Osteocyte (in vitro differentiated cells): Measurements from ENCODE around the gene FARS2. TPM values are rescaled to one million over a fixed set of nuclear protein-coding genes. Genes with fewer than 3 reads are reported as not detected.

Experiments used
- DNase-seq: peaks from one replicate; pipeline ENCODE4 v3.0.0; 2021; ENCODE audit warnings: mixed read lengths; ENCODE audit not compliant: unreplicated experiment; ENCODE audit errors: extremely low spot score
- H3K27ac Mint-ChIP-seq: one replicate; pipeline ENCODE4 v1.8.0; 2021; ENCODE audit warnings: mild to moderate bottlenecking, mixed read lengths; ENCODE audit not compliant: unreplicated experiment
- H3K27me3 Mint-ChIP-seq: one replicate; pipeline ENCODE4 v1.8.0; 2021; ENCODE audit warnings: mixed read lengths; ENCODE audit not compliant: unreplicated experiment
- H3K36me3 Mint-ChIP-seq: one replicate; pipeline ENCODE4 v1.8.0; 2021; ENCODE audit warnings: mixed read lengths; ENCODE audit not compliant: unreplicated experiment
- H3K4me1 Mint-ChIP-seq: one replicate; pipeline ENCODE4 v1.8.0; 2021; ENCODE audit warnings: mixed read lengths; ENCODE audit not compliant: unreplicated experiment
- H3K4me3 Mint-ChIP-seq: one replicate; pipeline ENCODE4 v1.8.0; 2021; ENCODE audit warnings: mild to moderate bottlenecking, moderate library complexity, mixed read lengths; ENCODE audit not compliant: unreplicated experiment
- H3K9me3 Mint-ChIP-seq: one replicate; pipeline ENCODE4 v1.8.0; 2021; ENCODE audit warnings: mixed read lengths; ENCODE audit not compliant: unreplicated experiment
- total RNA-seq: library from RNA; stranded (reverse); gene quantifications from 2 replicates; pipeline ENCODE4 v1.2.1, GENCODE V29; 2021
- TF ChIP-seq, protein P1 (sequence below): fragments of 200-600 bp; sonication (generic); IDR thresholded peaks from 2 replicates; pipeline ENCODE4 v1.5.0; 2021; ENCODE audit warnings: antibody characterized with exemption, mild to moderate bottlenecking, moderate library complexity

Gene FARS2
- total RNA-seq, 1 donor from 2014 or later: 17.4 TPM

GRCh38 chr6:5287966-5288297, 26.6 kb downstream of the FARS2 start:
- no peak overlapping the region for H3K4me3 Mint-ChIP-seq

GRCh38 chr6:5290097-5290496, 28.8 kb downstream of the FARS2 start:
- H3K36me3 Mint-ChIP-seq: no peaks in the 10 kb centered on the region
- H3K4me3 Mint-ChIP-seq: no peak overlapping the region
- no peaks in the 10 kb centered on the region for H3K9me3 Mint-ChIP-seq
- no peak for DNase-seq
- peaks cover 19% of the 10 kb centered on the region for H3K4me1 Mint-ChIP-seq
- TF ChIP-seq, protein P1, sequence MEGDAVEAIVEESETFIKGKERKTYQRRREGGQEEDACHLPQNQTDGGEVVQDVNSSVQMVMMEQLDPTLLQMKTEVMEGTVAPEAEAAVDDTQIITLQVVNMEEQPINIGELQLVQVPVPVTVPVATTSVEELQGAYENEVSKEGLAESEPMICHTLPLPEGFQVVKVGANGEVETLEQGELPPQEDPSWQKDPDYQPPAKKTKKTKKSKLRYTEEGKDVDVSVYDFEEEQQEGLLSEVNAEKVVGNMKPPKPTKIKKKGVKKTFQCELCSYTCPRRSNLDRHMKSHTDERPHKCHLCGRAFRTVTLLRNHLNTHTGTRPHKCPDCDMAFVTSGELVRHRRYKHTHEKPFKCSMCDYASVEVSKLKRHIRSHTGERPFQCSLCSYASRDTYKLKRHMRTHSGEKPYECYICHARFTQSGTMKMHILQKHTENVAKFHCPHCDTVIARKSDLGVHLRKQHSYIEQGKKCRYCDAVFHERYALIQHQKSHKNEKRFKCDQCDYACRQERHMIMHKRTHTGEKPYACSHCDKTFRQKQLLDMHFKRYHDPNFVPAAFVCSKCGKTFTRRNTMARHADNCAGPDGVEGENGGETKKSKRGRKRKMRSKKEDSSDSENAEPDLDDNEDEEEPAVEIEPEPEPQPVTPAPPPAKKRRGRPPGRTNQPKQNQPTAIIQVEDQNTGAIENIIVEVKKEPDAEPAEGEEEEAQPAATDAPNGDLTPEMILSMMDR: no peak
- no peaks in the 10 kb centered on the region for H3K27me3 Mint-ChIP-seq
- no peak overlapping the region for H3K27ac Mint-ChIP-seq

More at GRCh38 chr6:5287966-5288297, 26.6 kb downstream of the FARS2 start:
- no peaks in the 10 kb centered on the region for H3K36me3 Mint-ChIP-seq
- H3K9me3 Mint-ChIP-seq: no peaks in the 10 kb centered on the region
- peak overlapping the region; percentile 2 for H3K27ac Mint-ChIP-seq
- TF ChIP-seq, protein P1: no peak
- no peaks in the 10 kb centered on the region for H3K27me3 Mint-ChIP-seq
- H3K4me1 Mint-ChIP-seq: peaks cover 17% of the 10 kb centered on the region
- no peak for DNase-seq

DNA sequence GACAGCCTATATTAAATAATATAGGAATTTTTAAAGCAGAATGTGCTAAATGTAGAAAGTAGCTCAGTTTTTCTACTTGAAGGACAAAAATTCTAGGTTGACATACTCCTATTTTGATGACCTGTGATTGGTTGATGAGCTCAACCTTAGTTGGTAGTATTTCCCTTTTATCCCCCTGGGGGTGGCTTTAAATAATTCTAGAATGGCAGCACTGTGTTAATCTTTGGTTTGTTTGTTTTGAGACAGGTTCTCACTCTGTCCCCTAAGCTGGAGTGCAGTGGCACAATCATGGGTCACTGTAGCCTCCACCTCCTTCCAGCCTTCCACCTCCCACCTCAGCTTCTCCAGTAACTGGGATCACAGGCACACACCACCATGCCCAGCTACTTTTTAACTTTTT, 29.2 kb downstream of the FARS2 start:
- Mint-ChIP-seq H3K4me1 (peaks cover 22% of the 10 kb centered on the region), H3K9me3 (no peaks in the 10 kb centered on the region), H3K36me3 (no peaks in the 10 kb centered on the region), H3K27me3 (no peaks in the 10 kb centered on the region), H3K27ac (no peak overlapping the region), H3K4me3 (no peak overlapping the region)
- TF ChIP-seq, protein P1: no peak
- DNase-seq: no peak

- TF ChIP-seq, protein P1: no peak
- H3K36me3 Mint-ChIP-seq: no peaks in the 10 kb centered on the region
- peaks cover 21% of the 10 kb centered on the region for H3K4me1 Mint-ChIP-seq
- no peak overlapping the region for H3K4me3 Mint-ChIP-seq
- H3K9me3 Mint-ChIP-seq: no peaks in the 10 kb centered on the region
- no peak overlapping the region for H3K27ac Mint-ChIP-seq
- no peak for DNase-seq
- no peaks in the 10 kb centered on the region for H3K27me3 Mint-ChIP-seq
Observed at GRCh38 chr6:5292154-5292553, 30.8 kb downstream of the FARS2 start.

GRCh38 chr6:5293692-5294091, 32.4 kb downstream of the FARS2 start:
- TF ChIP-seq, protein P1: no peak
- Mint-ChIP-seq H3K4me1 (peaks cover 9% of the 10 kb centered on the region), H3K27ac (no peak overlapping the region), H3K27me3 (no peaks in the 10 kb centered on the region), H3K4me3 (no peak overlapping the region), H3K9me3 (no peaks in the 10 kb centered on the region), H3K36me3 (peaks cover 2% of the 10 kb centered on the region)
- no peak for DNase-seq
